GM19025 (cell line): ENCODE data around the gene CDHR5.

Source experiments
- ATAC-seq: cut with Tn5 transposase; IDR thresholded peaks from one replicate; pipeline ENCODE4 v1.9.1; 2021; ENCODE audit warnings: mild to moderate bottlenecking, low read depth, moderate library complexity; ENCODE audit not compliant: unreplicated experiment

CDHR5 gene

DNA sequence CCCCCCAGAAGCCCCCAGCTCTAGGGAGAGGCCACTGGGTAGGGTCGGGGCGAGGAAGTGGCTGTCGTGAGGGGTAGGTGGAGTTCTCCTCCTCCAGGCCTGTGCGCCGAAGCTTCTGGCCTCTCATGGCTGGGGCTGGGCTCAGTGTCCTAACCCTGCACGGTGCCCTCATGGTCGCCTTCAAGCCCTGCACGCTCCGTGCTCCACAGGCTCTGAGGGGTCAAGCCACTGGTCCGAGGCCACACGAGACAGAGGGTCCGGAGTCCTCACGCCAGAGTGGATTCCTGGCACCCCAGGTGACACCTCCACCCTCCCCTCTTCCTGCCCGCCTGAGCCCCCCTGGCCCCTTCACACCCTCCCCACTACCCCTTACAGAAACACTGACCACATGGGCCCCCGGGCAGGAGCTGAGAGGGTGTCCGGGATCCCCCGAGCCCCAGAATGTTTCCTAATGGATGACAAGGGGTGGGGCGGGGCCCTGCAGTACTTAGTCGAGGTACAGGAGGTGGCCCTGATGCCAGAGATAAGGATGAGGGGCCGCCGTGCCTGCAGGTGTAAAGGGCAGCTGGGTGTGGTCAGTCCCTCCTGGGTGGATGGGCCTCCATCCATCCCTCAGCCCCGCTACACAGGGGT, 997 bp upstream of the CDHR5 start:
- no peak for ATAC-seq

GRCh38 chr11:623999-624704, 603 bp downstream of the CDHR5 start:
- ATAC-seq = no peak

- no peak for ATAC-seq
Measured at GRCh38 chr11:623349-623869, 1.3 kb downstream of the CDHR5 start.

- ATAC-seq = no peak
Measured at GRCh38 chr11:621838-622237, 2.9 kb downstream of the CDHR5 start.

DNA sequence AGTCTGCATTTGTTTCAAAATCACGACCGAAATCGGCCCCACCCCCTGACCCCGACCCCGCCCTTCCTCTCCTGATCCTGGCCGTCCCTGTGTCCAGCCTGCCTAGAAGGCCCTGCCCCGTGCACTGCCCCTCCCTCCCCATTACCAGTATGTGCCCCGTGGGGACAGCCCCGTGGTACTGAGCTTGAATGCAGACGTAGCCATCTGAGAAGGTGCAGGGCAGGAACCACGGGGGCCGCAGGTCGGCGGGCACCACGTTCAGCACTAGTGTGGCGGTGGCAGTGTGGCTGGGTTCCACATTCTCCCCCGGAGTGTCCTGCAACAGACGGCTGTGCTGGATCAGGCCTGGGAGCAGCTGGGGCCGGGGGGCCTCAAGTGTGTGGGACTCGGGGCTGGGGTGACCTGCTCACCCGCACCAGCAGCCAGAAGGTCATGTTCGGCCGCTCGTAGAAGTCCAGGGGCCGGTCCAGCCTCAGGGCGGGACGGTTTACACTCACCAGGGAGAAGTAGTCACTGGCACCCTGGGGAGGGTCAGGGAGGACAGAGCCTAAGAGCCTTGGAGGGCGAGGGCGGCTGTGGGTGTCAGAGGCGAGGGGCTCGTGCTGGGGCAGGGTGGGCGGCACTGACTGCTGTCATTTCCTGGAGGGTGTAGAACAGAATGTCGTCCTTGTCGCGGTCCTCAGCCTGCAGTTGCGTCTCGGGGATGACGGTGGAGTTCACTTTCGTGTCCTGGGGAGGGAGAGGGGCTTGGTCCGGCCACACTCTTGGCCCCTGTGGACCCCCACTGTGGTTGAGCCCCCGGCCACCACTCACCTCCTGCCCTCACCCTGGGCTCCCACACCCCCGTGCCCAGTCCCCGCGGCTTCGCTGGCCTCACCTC, 3.6 kb downstream of the CDHR5 start:
- ATAC-seq = no peak

GRCh38 chr11:620201-620600, 4.6 kb downstream of the CDHR5 start:
- ATAC-seq = no peak

DNA sequence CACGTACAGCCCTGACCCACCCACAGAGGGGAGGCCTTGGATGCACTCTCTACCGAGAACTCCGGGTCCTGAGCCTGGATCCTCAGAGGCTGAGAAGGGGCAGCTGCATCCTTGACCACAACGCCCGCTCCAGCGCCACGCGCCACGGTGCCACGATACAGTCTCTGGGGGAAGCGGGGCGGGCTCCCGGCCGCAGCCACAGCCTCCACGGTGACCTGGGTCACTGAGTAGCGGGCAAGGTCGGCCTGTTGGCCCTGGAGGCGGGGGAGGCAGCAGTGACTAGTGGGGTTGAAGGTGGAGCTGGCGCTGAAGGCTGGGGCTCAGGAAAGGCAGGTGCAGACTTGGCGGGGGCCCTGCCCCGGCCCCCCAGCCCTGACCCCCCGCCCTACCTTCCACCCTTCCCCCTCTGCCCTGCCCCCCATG, 5.1 kb downstream of the CDHR5 start:
- no peak for ATAC-seq

GRCh38 chr11:618856-619627, 5.7 kb downstream of the CDHR5 start:
- no peak for ATAC-seq

DNA sequence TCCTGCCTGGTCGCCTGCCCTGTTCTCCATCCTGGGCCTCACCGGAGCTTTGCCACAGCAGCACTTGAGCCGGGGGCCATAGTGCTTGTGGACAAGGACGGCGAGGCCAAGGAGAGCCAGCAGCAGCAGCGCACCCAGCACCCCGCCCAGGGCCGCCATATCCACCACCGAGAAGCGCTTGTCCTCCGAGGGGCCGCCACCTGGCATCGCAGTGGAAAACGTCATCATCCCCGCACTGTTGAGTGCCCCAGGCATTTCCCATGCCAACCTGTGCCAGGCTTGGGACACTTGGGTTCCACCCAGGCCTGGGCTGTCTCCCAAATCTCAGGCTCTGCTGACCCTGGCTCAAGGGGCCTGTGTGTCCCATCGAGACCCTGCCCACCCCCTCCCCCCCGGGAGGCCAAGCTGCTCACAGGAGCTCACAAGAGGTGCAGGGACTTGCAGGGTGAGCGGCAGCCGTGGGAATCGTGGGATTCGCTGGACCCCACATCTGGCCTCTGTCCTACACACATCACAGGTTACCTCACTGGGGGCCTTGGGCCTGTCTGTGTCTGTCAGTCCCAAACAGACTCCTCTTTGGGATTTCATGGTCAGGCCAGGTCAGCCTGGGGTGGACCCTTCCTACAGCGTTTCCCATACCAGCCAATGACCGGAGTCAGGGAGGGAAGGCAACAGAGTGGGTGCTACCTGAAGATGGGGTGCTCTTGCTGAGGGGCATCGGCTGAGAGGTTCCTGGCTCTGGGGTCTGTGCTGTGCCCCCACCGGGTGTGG, 6.7 kb downstream of the CDHR5 start:
- no peak for ATAC-seq

DNA sequence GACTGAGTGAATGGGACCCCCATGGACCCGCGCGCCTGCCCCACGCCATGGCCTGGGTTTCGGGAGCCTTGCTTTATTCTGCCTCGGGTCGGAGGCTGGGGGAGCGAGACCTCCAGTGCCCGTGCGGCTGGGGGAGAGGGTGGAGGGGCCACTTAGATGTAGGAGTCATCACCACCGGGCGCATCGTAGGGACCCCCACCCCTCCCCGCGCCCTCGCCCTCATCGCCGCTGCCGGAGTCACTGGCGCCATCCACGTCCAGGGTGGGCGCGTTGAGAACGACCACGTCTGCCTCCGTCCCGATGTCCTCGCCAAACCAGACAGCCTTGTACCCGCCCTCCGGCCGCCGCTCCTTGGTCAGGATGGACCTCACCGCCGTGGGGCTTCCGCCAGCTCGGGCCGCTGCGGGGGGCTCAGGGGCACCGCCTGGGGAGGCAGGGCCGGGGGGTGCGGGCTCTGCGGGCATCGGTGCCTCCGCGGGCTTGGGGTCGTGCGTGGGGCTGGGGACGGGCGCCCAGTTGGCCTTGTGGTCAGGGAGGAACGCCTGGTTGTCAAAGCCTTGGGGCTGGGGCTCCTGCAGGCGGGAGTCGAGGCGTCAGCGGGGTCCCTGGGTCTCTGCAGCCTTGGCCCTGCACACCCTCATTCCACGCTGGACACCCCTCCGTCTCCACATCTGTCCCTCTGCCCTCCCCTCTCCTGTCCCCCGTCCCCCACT, 7.4 kb downstream of the CDHR5 start:
- no peak for ATAC-seq

DNA sequence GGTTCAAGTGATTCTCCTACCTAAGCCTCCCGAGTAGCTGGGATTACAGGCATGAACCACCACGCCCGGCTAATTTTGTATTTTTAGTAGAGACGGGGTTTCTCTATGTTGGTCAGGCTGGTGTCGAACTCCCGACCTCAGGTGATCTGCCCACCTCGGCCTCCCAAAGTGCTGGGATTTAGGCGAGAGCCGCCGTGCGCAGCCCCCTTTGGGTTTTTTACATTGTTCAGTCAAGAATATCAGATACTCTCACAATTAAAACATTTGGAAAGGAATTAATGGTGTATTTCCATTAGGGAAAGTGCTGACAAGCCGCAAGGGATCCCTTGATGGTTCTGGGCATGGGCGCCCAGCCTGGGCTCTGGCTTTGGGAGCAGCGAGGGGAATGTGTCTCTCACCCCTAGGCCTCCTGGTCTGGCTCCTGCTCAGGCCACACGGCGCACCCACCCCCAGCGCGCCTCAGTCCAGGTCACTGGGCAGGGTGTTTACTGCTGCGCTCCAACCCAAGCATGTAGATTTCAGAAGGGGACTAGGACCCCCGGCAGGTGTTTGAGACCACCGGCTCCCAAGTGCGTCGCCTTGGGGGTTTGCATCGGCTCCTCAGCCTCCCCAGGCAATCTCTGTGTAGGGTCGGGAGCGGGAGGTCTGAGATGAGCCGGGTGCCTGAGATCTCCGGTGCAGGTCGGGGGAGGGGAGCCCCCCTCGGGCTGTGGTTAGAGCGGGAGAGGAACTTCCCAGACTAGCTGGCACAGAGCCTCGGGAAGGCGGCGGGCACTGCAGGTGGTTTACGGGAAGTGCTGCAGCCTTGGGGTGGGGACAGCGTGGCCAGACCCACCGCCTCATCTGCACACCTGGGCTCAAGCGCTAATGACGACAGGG, 8.2 kb downstream of the CDHR5 start:
- ATAC-seq = no peak

GRCh38 chr11:615504-616319, 9.0 kb downstream of the CDHR5 start, which contains the start of gene IRF7:
Gene IRF7 (minus strand): TSS chr11:615950. CDS start chr11:615364, 586 bp downstream.
- ATAC-seq = peak; percentile 74

GRCh38 chr11:614623-615503, 9.9 kb downstream of the CDHR5 start:
- ATAC-seq = no peak

DNA sequence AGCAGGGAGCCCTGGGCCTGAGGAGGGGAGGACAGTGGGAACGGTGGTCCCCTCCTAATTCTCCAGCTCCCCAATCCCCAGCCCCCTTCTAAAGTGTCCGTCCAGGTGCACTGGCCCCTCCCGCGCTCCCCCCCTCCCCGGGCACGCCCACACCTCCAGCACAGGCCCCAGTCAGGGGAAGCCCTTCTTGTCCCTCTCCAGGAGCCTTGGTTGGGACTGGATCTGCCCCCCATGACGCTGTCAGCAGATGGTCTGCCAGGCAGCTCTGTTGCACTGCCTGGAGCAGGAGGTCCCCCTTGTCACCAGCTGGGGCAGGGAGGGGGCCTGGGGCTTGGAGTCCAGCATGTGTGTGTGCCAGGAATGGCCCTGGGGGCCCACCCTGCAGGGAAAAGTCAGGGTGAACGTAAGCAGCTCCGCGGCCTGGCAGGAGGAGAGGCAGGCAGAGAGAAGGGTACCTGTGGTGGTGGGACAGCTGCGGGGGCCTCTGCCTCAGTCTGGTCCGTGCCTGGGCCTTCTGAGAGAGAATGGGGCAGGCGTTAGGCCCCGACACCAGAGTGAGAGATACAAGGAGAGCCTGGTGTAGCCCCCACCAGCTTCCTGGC, 10.6 kb downstream of the CDHR5 start:
- no peak for ATAC-seq

GRCh38 chr11:613369-613968, 11.3 kb downstream of the CDHR5 start:
- ATAC-seq = no peak
